Hematopoietic multipotent progenitor cell treated with erythropoietin and hydrocortisone succinate and interleukin-3 and kit ligand, for 4 days (in vitro differentiated cells): Measurements from ENCODE around the gene NKD1.

ENCODE experiments used
- DNase-seq: peaks from one replicate; pipeline ENCODE4 v3.0.0-alpha.2; 2015

Gene NKD1

GRCh38 chr16:50634090-50634489, 85.9 kb downstream of the NKD1 start:
- DNase-seq: no peak

- DNase-seq: no peak
Observed at GRCh38 chr16:50634947-50635346, 86.8 kb downstream of the NKD1 start.

- DNase-seq: peak; percentile 55
Observed at GRCh38 chr16:50635505-50636392, 87.6 kb downstream of the NKD1 start.

GRCh38 chr16:50636753-50637374, 88.7 kb downstream of the NKD1 start:
- no peak for DNase-seq

DNA sequence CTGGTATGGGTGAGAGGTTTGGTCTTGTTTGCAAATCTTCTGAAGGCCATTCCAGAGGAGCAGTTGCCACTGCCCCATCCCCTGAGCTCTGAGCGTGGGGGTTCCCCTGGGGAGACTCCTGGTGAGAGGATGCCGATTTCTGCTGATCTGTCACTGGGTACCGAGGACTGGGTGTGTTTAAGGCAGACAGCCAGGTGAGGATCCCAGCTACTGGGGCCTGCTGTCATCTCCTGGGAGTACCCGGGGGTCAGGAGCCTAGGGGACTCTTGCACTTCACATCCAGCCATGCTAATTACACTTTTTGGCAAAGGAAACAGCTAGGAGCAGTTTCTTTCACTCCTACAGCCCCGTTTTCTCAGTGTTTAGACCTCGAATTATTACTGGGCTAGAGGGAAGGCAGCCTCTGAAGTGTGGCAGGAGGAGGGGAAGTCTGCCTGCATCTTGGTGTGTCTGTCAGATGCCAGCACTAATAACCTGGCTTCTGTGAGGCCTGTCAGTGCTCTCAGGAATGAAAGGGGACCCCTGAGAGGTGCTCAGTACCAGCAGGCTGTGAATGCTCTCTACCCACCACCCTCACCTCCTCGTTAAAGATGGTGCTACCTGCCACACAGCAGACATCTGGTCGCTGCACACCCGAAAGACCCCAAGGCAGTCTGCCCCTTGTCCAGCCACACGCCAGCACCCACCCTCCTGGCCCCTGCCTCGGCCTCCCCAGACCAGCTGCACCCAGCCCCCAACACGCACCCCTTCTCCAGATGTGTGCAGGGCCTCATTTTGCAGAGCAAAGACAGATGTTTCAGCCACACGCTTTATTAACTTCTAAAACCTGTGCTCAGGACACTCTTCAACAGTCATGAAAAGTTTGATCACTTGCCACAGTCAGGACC, 89.8 kb downstream of the NKD1 start:
- no peak for DNase-seq

GRCh38 chr16:50638816-50639670, 90.8 kb downstream of the NKD1 start:
- no peak for DNase-seq

DNA sequence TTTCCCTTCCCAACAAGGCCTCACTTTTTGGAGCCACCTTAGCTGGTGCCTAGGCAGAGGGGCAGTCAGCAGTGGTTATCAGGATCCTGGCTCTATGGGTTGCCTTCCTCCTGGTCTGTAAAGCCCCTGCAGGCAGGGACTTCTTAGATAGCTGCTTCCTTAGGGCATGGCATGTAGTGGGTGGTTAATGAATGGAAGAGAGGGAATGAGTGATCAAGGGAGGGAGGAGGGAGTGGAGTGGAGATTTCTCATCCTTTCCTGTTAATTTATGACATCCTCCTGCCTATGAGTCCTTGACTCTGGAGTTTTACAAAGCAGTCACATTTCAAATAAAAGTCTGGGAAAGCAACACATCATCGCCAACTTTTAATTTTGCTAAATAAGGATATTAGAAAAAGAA, 92.2 kb downstream of the NKD1 start:
- no peak for DNase-seq

DNA sequence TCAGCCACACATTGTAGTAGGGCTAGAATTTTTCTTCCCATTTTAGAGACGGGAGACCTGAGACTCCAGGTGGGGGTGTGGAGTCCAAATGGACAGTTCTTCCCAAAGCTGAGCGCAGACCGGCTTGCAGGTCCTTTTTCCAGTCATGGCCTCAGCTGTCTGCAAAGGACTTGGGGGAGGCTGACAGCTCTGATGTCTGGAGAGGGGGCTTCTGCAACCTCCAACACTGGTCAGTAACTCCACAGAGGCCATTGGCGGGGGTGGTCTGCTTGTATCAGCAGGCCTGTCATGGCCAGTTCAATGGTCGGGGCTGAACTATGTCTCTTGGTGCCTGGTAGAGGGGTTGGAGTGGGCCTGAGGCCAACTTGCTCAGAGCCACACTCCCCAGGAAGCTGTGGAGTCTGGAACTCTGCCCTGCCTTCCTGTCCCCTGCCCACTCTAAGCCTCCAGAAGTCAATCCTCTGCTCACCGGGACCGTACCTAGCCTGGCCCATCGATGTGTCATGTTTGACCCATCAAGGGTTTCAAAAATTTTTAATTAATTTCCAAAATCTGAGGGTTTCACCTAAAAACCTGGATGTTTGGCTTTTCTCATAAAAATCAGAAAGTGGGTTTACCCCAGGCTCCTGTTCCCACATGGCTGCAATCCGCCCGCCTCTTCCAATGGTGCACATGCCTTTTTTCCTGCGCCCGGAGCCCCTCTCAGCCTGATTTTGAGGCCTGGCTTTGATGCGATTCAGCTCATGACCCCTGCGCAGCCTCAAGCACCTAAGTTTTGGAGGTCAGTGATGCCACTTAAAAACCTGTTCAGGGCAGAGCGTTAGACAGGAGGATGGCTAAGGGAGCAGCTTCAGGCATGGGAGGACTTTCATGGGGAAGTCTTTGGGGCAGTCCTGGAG, 93.0 kb downstream of the NKD1 start:
- no peak for DNase-seq

- no peak for DNase-seq
Observed at GRCh38 chr16:50641818-50642187, 93.6 kb downstream of the NKD1 start.

GRCh38 chr16:50642349-50642748, 94.2 kb downstream of the NKD1 start:
- no peak for DNase-seq

GRCh38 chr16:50643192-50643591, 95.0 kb downstream of the NKD1 start:
- no peak for DNase-seq

DNA sequence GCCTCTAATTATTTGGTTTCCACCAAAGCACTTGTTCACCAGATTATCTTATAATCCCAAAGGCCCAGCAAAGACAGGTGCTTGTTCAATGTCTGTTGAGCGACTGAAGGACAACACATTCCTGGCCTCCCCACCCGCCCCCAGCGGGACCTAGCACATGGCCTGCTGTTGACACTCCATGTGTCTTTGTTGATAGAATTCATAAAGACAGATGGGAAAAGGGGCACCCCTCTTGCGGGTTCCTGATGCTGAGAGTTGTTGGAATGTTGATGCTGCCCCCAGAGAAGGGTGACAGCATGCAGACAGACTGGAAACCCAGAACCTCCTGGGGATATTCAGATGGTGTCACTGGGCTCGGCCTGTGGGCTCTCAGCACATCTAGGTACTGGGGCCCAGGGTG, 96.0 kb downstream of the NKD1 start:
- no peak for DNase-seq

DNA sequence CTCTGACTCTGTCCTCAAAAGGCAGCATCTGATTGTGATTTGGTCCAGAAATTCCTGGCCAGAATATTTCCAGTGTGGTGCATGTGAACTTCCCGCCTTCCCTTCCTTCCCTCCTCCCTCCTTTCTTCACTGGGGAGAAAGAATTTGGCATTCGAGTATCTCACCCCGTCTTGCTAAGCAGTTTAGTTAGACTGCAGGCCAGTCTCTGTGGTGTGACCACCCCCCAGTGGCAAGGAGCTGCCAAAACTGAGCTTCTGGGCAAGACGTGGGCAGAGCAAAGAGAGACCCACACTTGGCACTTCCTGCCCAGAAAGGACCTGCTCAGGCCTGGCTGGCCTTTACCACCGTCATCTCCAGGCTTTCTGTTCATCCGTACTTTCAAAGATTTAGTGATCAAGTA, 96.5 kb downstream of the NKD1 start:
- DNase-seq: peak; percentile 71

DNA sequence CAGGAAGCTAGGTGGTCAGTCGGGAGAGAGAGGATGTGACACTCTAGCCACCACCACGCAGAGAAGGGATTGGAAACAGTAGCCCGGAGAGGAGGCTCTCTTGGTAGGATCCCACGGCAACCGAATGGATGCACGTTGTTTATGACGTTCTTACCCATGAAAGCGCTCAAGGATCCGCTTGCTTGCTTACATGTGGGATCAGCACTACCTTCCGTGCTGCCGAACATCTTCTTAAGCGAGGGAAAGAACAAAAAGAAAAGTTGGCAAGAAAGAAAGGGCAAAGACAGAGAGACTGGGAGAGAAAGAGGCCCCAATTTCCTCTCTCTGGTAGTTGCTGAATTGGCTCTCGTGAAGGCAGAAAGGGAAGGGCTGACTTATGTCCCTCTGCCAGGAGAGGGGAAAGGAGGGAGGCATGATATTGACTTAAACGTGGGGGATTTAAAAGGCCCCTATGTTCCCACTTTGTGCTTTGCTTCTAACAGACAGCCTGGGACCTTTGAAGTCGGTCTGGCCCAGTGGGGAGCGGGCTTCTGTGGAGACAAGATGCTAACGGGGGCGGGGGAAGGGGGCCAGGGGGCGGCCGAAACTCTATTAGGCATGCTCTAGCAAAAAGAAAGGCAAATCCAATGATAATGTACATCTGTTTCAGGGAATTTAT, 97.5 kb downstream of the NKD1 start:
- DNase-seq: no peak

DNA sequence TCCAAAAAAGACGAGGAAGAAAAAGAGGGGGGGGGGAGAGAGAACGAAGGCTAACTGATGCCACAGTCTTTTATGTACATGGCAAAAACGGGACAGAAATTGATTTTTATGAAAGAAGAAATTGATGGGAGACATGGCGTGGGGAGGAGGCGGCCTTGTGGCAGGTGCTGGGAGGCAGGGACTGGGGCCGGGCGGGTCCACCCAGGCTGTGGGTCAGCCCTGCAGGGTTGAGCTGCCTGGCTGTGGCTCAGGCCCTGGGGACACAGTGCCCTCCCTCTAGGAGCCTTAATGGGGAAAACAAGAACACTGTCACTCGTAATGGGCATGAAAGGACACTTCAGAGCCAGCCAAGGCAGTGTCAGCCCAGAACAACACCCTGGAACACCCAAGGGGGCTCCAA, 98.1 kb downstream of the NKD1 start:
- DNase-seq: no peak

GRCh38 chr16:50651835-50652438, 103.7 kb downstream of the NKD1 start:
- DNase-seq: no peak

- DNase-seq: peak; percentile 53
Observed at GRCh38 chr16:50652836-50653425, 104.7 kb downstream of the NKD1 start.

DNA sequence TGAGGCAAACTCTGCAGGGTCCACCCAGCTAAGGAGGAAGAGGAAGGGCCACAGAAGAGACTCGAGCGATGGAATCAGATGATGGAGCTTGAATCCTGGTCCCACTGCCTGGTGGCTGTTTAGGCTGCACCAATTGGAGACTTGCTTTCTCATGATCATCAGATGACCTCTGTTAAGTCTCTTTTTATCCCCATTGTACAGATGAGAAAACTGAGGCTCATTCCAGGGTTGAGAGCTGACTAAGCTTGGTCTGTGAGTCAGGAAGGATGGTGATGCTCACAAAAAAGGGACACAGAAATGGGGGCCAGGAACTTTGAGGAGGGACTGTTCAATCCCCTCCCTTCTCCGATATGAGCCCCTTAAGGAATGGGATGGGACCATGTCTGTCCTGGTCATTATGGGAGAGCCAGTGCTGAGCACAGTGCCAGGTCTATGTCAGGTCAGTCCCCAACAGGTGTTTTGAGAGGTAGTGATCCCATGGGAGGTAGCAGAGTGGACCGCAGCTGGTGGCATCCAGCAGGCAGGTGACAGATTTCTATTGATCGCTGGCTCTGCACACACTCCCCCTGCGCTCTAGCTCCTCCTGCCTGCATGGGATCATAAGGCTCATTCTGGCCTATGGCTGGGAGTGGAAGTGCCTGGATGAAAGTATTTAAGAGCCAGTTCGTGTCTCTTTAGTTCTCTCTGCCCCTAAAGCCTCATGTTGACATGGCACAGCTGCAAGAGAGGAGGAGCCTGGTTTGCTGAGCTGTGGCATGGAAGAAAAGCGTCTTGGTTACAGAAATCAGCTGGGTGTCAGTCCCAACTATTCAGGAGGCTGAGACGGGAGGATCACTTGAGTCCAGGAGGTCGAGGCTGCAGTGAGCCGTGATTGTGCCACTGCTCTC, 105.7 kb downstream of the NKD1 start:
- DNase-seq: no peak

DNA sequence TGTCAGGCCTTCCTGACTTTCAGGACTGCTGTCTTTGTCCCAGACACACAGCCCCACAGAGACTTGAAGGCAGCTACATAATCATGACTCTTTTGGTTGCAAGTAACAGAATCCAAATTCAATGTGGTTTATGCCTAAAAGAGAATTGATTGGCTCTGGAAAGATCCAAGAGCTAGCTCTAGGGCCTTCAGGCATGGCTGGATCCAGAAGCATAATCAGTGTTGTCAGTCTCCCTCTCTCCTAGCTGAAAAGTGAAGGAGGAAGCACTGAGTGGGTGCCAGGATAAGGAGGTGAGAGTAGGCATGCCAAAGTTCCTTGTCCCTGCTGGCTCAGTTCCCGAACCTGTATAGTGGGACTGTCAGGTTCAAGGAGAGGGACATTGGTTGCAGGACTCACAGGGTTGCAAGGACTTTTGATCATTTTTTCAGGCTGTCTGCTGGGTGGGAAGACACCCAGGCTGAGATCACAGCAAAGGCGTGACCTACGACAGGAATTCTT, 107.4 kb downstream of the NKD1 start:
- no peak for DNase-seq
